ENCODE measurements around the gene FTO. TPM values are rescaled to one million over a fixed set of nuclear protein-coding genes. Genes with fewer than 3 reads are reported as not detected.

FTO gene
- total RNA-seq, 4 donors from 2014 or later = 98.1 to 127 (median 109) TPM

DNA sequence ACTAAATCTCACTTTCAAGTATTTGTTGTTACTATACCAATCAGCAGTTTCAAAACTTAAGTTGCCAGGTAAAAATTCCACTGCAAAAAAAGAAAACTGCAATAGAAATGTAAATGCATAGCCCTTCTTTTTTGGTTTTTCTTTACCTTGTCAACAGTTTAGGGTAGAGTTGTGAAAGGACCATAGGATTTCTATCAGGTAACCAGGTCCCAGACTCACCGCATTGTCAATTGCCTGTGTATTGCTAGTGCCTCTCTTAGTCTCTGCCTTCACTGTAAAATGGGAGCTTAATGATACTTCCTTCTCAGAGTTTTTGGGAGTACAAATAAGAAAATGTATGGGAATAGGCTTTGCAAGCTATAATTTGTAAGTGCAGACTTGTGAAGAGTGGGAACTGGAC lies 145.0 kb downstream of the FTO start:
- H3K9me3 ChIP-seq = no peaks in the 10 kb centered on the region
- H3K4me3 ChIP-seq = no peak overlapping the region
- no peak overlapping the region for H3K27ac ChIP-seq
- WGBS, 2 donors = 95 to 96% methylated on average over 1 of the region's 1 CpG
- DNase-seq (ENCODE audit: low spot score in 2 of 2) = no peak
- H3K36me3 ChIP-seq = peaks cover 0 to 20% (median 0%) of the 10 kb centered on the region in 3 donors
- TF ChIP-seq EP300 (IDR thresholded peaks at IDR 0.05) (no peak), POLR2A (IDR thresholded peaks at IDR 0.05) (no peak)
- TF ChIP-seq, protein P1, sequence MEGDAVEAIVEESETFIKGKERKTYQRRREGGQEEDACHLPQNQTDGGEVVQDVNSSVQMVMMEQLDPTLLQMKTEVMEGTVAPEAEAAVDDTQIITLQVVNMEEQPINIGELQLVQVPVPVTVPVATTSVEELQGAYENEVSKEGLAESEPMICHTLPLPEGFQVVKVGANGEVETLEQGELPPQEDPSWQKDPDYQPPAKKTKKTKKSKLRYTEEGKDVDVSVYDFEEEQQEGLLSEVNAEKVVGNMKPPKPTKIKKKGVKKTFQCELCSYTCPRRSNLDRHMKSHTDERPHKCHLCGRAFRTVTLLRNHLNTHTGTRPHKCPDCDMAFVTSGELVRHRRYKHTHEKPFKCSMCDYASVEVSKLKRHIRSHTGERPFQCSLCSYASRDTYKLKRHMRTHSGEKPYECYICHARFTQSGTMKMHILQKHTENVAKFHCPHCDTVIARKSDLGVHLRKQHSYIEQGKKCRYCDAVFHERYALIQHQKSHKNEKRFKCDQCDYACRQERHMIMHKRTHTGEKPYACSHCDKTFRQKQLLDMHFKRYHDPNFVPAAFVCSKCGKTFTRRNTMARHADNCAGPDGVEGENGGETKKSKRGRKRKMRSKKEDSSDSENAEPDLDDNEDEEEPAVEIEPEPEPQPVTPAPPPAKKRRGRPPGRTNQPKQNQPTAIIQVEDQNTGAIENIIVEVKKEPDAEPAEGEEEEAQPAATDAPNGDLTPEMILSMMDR (IDR thresholded peaks at IDR 0.05) = no peak
- H3K27me3 ChIP-seq = no peaks in the 10 kb centered on the region
- peaks cover 0 to 14% (median 0%) of the 10 kb centered on the region in 4 donors for H3K4me1 ChIP-seq

DNA sequence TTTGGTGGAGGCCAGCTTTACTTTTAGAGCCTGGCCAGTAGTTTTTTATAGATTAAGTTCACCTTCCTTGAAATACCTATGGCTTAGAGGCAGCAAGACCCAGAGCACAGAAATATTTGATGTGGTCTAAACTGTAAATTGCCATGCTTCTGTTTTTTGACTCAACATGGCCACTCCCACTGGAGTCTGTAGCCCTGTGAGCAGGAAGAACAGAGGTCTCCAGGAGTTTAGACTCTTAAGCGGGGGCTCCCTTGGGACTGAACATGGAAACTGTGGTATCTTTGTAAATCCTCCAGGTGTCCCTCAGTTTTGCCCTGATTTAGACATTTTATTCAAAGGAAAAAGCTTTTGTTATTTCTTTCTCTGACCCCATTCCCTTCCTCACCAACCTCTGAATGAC lies 145.6 kb downstream of the FTO start:
- Histone ChIP-seq H3K4me3 (no peak overlapping the region), H3K27ac (no peak overlapping the region), H3K27me3 (no peaks in the 10 kb centered on the region), H3K9me3 (peaks cover 0 to 5% (median 0%) of the 10 kb centered on the region in 4 donors), H3K4me1 (peaks cover 0 to 14% (median 0%) of the 10 kb centered on the region in 4 donors), H3K36me3 (peaks cover 0 to 21% (median 0%) of the 10 kb centered on the region in 3 donors)
- TF ChIP-seq EP300 (IDR thresholded peaks at IDR 0.05) (no peak), POLR2A (IDR thresholded peaks at IDR 0.05) (no peak)
- TF ChIP-seq, protein P1 (IDR thresholded peaks at IDR 0.05) = no peak
- 85 to 94% methylated on average over 1 of the region's 1 CpG for WGBS, 2 donors
- DNase-seq (ENCODE audit: low spot score in 2 of 2) = no peak

DNA sequence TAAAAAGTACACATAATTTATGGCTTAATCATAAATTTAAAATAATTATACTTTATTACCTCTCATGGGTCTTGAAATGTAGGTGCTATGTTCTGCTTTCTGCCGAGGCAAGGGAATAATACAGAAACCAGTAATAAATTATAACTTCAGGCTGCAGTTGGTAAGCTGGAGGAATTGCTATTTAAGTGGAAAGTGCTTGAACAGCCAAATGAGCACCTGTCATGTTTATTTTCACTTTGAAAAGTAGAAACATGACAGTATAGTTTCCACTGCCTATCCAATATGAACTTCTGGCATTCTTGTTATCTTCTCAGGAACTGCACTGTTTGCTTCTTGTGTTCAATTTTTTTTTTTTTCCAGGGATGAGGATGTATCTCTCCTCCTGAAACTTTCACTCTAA lies 146.0 kb downstream of the FTO start:
- peaks cover 0 to 21% (median 0%) of the 10 kb centered on the region in 3 donors for H3K36me3 ChIP-seq
- 61 to 72% methylated on average over 1 of the region's 1 CpG for whole genome bisulfite sequencing, 2 donors
- no peak for DNase-seq (ENCODE audit: low spot score in 2 of 2)
- peaks cover 0 to 6% (median 0%) of the 10 kb centered on the region in 4 donors for H3K9me3 ChIP-seq
- TF ChIP-seq, protein P1 (IDR thresholded peaks at IDR 0.05) = no peak
- no peaks in the 10 kb centered on the region for H3K27me3 ChIP-seq
- no peak overlapping the region for H3K27ac ChIP-seq
- no peak overlapping the region for H3K4me3 ChIP-seq
- peaks cover 0 to 14% (median 0%) of the 10 kb centered on the region in 4 donors for H3K4me1 ChIP-seq

DNA sequence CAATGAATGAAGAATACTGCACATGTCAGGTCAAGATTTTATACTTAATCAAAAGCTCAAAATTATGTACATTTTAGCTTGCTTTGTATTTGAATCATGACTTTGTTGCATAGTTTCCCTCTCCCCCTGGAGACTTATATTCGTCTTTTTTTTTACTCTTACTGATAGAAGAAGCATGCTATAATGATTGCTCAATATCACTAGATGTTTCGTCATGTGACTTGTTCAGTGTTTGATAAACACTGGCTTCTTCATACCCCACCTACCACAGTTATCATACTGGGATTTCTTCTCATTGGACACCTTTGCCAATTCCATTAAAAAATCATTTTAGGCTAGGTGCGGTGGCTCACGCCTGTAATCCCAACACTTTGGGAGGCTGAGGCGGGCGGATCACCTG lies 148.7 kb downstream of the FTO start:
- DNase-seq (ENCODE audit: low spot score in 2 of 2) = no peak
- Histone ChIP-seq H3K9me3 (peaks cover 0 to 6% (median 0%) of the 10 kb centered on the region in 4 donors), H3K4me1 (peaks cover 0 to 8% (median 0%) of the 10 kb centered on the region in 4 donors), H3K27me3 (no peaks in the 10 kb centered on the region), H3K27ac (no peak overlapping the region), H3K4me3 (no peak overlapping the region), H3K36me3 (peaks cover 0 to 29% (median 0%) of the 10 kb centered on the region in 3 donors)
- 92 to 97% methylated on average over 6 of the region's 6 CpGs for WGBS, 2 donors
- TF ChIP-seq, protein P1 (IDR thresholded peaks at IDR 0.05) = no peak
- no peak for TF ChIP-seq EP300 (IDR thresholded peaks at IDR 0.05)
- TF ChIP-seq POLR2A (IDR thresholded peaks at IDR 0.05) = no peak

DNA sequence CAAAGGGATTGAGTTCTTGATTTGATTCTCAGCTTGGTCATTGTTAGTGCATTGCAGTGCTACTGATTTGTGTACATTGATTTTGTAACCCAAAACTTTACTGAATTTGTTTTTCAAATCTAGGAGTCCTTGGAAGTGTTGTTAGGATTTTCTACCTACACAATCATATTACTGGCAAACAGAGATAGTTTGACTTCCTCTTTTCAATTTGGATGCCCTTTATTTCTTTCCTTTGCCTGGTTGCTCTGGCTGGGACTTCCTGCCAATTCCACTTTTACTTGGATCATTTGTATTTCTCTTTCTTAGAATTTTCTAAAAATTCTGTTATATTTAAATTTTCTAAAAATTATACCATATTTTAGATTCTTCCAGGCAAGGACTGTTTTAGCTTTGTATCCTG lies 151.1 kb downstream of the FTO start:
- Histone ChIP-seq H3K36me3 (peaks cover 0 to 31% (median 0%) of the 10 kb centered on the region in 3 donors), H3K4me3 (no peak overlapping the region), H3K9me3 (peaks cover 0 to 6% (median 0%) of the 10 kb centered on the region in 4 donors), H3K27ac (no peak overlapping the region), H3K27me3 (no peaks in the 10 kb centered on the region), H3K4me1 (no peaks in the 10 kb centered on the region)
- TF ChIP-seq EP300 (IDR thresholded peaks at IDR 0.05) (no peak), POLR2A (IDR thresholded peaks at IDR 0.05) (no peak)
- TF ChIP-seq, protein P1 (IDR thresholded peaks at IDR 0.05) = no peak
- DNase-seq (ENCODE audit: low spot score in 2 of 2) = no peak

All from tibial nerve (tissue), 4 donors.